ENCODE results near the gene LRRC34.

DNA sequence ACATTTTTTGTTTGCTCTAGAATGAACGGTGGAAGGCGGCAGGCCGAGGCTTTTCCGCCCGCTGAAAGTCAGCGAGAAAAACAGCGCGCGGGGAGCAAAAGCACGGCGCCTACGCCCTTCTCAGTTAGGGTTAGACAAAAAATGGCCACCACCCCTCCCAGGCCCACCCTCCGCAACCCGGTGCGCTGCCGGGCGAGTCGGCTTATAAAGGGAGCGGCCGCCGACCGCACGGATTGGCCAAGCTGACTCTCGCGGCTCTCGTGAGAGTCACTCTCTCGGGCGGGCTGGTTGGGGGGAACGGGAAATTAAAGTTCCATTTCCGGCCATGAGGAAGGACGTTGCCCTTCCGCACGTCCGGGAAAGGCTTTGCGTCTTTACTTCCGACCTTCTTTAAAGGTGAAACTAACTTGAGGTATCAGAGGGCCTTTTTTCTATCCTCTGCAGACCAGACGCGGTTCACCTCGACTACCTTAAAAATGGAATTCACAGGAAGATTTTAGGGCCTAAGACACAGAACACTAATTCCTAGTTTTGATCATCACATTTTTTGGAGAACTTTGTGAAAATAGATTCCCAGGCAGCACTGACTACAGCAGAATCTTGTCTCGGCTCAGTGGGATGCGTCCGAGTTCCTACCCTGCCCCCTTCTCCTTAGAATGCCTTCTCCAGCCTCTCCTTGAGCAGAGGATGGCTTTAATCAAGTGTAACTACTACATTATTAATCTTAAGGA lies 47.7 kb downstream of the LRRC34 start, which contains the start of gene TERC:
- peak; percentile 60 for TF ChIP-seq TAF1 (IDR thresholded peaks at IDR 0.05; ENCODE audit: low read depth)
- 0 out of 2 replicates have a peak, but pooled peaks have one; percentile 29 for TF ChIP-seq FOXM1 (IDR thresholded peaks at IDR 0.05; ENCODE audit: borderline replicate concordance, low read depth)
- TF ChIP-seq, protein P1, sequence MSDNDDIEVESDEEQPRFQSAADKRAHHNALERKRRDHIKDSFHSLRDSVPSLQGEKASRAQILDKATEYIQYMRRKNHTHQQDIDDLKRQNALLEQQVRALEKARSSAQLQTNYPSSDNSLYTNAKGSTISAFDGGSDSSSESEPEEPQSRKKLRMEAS (IDR thresholded peaks at IDR 0.05): peak; percentile 72; the same call in 1 of the 2 replicates
- 0 out of 2 replicates have a peak, but pooled peaks have one; percentile 9 for TF ChIP-seq EP300 (IDR thresholded peaks at IDR 0.05; ENCODE audit: borderline replicate concordance)
- TF ChIP-seq TCF12 (IDR thresholded peaks at IDR 0.05; ENCODE audit: low read depth): no peak
- TF ChIP-seq, protein P2, sequence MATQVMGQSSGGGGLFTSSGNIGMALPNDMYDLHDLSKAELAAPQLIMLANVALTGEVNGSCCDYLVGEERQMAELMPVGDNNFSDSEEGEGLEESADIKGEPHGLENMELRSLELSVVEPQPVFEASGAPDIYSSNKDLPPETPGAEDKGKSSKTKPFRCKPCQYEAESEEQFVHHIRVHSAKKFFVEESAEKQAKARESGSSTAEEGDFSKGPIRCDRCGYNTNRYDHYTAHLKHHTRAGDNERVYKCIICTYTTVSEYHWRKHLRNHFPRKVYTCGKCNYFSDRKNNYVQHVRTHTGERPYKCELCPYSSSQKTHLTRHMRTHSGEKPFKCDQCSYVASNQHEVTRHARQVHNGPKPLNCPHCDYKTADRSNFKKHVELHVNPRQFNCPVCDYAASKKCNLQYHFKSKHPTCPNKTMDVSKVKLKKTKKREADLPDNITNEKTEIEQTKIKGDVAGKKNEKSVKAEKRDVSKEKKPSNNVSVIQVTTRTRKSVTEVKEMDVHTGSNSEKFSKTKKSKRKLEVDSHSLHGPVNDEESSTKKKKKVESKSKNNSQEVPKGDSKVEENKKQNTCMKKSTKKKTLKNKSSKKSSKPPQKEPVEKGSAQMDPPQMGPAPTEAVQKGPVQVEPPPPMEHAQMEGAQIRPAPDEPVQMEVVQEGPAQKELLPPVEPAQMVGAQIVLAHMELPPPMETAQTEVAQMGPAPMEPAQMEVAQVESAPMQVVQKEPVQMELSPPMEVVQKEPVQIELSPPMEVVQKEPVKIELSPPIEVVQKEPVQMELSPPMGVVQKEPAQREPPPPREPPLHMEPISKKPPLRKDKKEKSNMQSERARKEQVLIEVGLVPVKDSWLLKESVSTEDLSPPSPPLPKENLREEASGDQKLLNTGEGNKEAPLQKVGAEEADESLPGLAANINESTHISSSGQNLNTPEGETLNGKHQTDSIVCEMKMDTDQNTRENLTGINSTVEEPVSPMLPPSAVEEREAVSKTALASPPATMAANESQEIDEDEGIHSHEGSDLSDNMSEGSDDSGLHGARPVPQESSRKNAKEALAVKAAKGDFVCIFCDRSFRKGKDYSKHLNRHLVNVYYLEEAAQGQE (IDR thresholded peaks at IDR 0.05; ENCODE audit: low read depth): no peak
- no peak for TF ChIP-seq CREB1 (IDR thresholded peaks at IDR 0.05; ENCODE audit: low read depth)

Measured in Ishikawa (cell line).